K562 (cell line): Measurements from ENCODE around the gene CPED1. TPM values are rescaled to one million over a fixed set of nuclear protein-coding genes. Genes with fewer than 3 reads are reported as not detected.

Experiments
- DLX4 ChIP-seq: fragments of 250-450 bp; sonication (Bioruptor Pico); IDR thresholded peaks from 2 replicates; pipeline ENCODE4 v1.6.1; 2021; ENCODE audit warnings: mild to moderate bottlenecking
- FOXK2 ChIP-seq, 2 experiments: fragments of 450-650 bp; IDR thresholded peaks in 1 of 2; conservative IDR thresholded peaks in 1 of 2; 2 replicates each; pipeline ENCODE4 v1.6.1; 2016; ENCODE audit warnings: low read depth in 2 of 2, mild to moderate bottlenecking in 1 of 2
- MTA2 ChIP-seq: fragments of 450-650 bp; IDR thresholded peaks from 2 replicates; pipeline ENCODE4 v1.6.1; 2016; ENCODE audit warnings: low read depth
- MXI1 ChIP-seq: IDR thresholded peaks from 2 replicates; pipeline ENCODE4 v1.6.1; 2011; ENCODE audit warnings: low read depth, mild to moderate bottlenecking, improper control_type of control experiment, low read length
- NELFE ChIP-seq: IDR thresholded peaks from 2 replicates; pipeline ENCODE4 v1.6.1; 2011; ENCODE audit warnings: mild to moderate bottlenecking; ENCODE audit not compliant: insufficient read depth, insufficient read length
- NFE2 ChIP-seq: IDR thresholded peaks from 2 replicates; pipeline ENCODE4 v1.6.1; 2014; ENCODE audit warnings: antibody characterized with exemption, low read depth
- NR2C1 ChIP-seq, 2 experiments: fragments of 450-650 bp; IDR thresholded peaks; 2 replicates each; pipeline ENCODE4 v1.6.1; 2017; ENCODE audit warnings: mild to moderate bottlenecking in 2 of 2, antibody characterized with exemption in 1 of 2, inconsistent platforms in 1 of 2, missing compliant biosample characterization in 1 of 2, missing genetic modification characterization in 1 of 2
- POLR3G ChIP-seq: IDR thresholded peaks from 2 replicates; pipeline ENCODE4 v1.6.1; 2011; ENCODE audit not compliant: insufficient read length, insufficient replicate concordance; ENCODE audit errors: extremely low read depth
- ZC3H4 ChIP-seq: sonication (generic); formaldehyde crosslinking; IDR thresholded peaks from 2 replicates; pipeline ENCODE4 v1.9.0; 2021; ENCODE audit warnings: missing genetic modification reagents, borderline replicate concordance
- ZNF589 ChIP-seq: fragments of 200-800 bp; sonication (Bioruptor generic); IDR thresholded peaks from 2 replicates; pipeline ENCODE4 v1.6.1; 2016; ENCODE audit warnings: low read depth, missing genetic modification characterization, missing compliant biosample characterization
- ZNF668 ChIP-seq: fragments of 250-450 bp; sonication (Bioruptor Pico); IDR thresholded peaks from 2 replicates; pipeline ENCODE4 v1.8.0; 2022; ENCODE audit warnings: mild to moderate bottlenecking, inconsistent platforms
- ZNF699 ChIP-seq: fragments of 250-450 bp; sonication (Bioruptor Pico); IDR thresholded peaks from 2 replicates; pipeline ENCODE4 v1.8.0; 2021; ENCODE audit warnings: mild to moderate bottlenecking, moderate library complexity; ENCODE audit not compliant: insufficient replicate concordance
- ZNF79 ChIP-seq: fragments of 250-450 bp; sonication (Bioruptor Pico); IDR thresholded peaks from 2 replicates; pipeline ENCODE4 v1.4.0; 2020; ENCODE audit warnings: low read depth, mild to moderate bottlenecking, moderate library complexity
- polyA plus RNA-seq, 8 experiments: library from polyadenylated mRNA; depleted of rRNA in 4 of 8; stranded (reverse) in 5 of 8; unstranded in 3 of 8; fragments of >200 nt; fragmentation: Nextera tagmentation in 2 of 8; fragmentation: Illumina TruSeq in 1 of 8; extraction: Ambion mirVana in 2 of 8; extraction: Trizol in 1 of 8; gene quantifications; 2 replicates each; pipeline versions ENCODE4 v1.2.1 to v1.2.3, GENCODE V29; 2011 to 2014; ENCODE audit warnings: inconsistent platforms in 1 of 8, missing spikeins in 1 of 8
- total RNA-seq, 7 experiments: library from RNA; depleted of rRNA in 6 of 7; stranded (reverse); fragments of >200 nt in 6 of 7; fragmentation: Illumina TruSeq in 2 of 7; extraction: Trizol in 2 of 7; gene quantifications; 2 replicates each; pipeline versions ENCODE4 v1.2.1 to v1.2.3, GENCODE V29; 2011 to 2021; ENCODE audit warnings: low replicate concordance in 1 of 7
- TF ChIP-seq, protein P1 (sequence below): fragments of 200-600 bp; sonication (generic); IDR thresholded peaks from one replicate; pipeline ENCODE4 v1.6.1; 2012; ENCODE audit warnings: mild to moderate bottlenecking, low read depth, low read length, inconsistent platforms
- TF ChIP-seq, protein P2 (sequence below): fragments of 450-650 bp; IDR thresholded peaks from 2 replicates; pipeline ENCODE4 v1.6.1; 2016

Gene CPED1
- total and polyA plus RNA-seq, 9 of the 15 experiments (the other 6 are each of a cell fraction or from before 2014, with no cell fraction given) = 195 to 393 (median 290) TPM

DNA sequence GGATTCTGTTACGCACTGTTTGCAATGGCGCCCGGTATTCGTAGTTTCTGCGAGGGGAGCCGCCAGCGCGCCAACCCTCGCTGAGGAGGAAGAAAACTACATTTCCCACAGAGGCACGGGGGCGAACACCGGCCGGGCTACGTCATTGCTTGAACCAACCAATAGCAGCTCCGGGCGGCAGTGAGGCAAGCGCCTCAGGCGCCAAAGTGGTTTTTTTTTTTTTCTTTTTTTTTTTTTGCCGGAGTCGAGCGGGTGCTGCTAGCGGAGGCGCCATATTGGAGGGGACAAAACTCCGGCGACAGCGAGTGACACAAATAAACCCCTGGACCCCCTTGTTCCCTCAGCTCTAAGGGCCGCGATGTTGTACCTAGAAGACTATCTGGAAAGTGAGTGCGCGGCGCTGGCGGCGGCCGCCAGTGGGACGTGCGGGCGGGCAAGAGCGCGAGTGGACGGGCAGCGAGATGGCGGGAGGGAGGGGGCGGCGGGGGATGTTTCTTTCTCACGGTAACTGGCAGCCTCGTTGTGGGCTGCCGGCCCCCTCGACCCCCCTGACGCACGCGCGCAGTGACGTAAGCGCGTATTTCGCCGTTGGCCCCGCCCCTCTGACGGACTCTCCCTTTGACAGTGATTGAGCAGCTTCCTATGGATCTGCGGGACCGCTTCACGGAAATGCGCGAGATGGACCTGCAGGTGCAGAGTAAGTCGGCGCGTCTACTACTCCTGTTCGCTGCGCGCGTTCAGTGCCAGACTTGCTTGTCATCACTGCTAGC, 37.8 kb upstream of the CPED1 start, which contains the start of gene ING3 (continued):
- TF ChIP-seq, protein P1, sequence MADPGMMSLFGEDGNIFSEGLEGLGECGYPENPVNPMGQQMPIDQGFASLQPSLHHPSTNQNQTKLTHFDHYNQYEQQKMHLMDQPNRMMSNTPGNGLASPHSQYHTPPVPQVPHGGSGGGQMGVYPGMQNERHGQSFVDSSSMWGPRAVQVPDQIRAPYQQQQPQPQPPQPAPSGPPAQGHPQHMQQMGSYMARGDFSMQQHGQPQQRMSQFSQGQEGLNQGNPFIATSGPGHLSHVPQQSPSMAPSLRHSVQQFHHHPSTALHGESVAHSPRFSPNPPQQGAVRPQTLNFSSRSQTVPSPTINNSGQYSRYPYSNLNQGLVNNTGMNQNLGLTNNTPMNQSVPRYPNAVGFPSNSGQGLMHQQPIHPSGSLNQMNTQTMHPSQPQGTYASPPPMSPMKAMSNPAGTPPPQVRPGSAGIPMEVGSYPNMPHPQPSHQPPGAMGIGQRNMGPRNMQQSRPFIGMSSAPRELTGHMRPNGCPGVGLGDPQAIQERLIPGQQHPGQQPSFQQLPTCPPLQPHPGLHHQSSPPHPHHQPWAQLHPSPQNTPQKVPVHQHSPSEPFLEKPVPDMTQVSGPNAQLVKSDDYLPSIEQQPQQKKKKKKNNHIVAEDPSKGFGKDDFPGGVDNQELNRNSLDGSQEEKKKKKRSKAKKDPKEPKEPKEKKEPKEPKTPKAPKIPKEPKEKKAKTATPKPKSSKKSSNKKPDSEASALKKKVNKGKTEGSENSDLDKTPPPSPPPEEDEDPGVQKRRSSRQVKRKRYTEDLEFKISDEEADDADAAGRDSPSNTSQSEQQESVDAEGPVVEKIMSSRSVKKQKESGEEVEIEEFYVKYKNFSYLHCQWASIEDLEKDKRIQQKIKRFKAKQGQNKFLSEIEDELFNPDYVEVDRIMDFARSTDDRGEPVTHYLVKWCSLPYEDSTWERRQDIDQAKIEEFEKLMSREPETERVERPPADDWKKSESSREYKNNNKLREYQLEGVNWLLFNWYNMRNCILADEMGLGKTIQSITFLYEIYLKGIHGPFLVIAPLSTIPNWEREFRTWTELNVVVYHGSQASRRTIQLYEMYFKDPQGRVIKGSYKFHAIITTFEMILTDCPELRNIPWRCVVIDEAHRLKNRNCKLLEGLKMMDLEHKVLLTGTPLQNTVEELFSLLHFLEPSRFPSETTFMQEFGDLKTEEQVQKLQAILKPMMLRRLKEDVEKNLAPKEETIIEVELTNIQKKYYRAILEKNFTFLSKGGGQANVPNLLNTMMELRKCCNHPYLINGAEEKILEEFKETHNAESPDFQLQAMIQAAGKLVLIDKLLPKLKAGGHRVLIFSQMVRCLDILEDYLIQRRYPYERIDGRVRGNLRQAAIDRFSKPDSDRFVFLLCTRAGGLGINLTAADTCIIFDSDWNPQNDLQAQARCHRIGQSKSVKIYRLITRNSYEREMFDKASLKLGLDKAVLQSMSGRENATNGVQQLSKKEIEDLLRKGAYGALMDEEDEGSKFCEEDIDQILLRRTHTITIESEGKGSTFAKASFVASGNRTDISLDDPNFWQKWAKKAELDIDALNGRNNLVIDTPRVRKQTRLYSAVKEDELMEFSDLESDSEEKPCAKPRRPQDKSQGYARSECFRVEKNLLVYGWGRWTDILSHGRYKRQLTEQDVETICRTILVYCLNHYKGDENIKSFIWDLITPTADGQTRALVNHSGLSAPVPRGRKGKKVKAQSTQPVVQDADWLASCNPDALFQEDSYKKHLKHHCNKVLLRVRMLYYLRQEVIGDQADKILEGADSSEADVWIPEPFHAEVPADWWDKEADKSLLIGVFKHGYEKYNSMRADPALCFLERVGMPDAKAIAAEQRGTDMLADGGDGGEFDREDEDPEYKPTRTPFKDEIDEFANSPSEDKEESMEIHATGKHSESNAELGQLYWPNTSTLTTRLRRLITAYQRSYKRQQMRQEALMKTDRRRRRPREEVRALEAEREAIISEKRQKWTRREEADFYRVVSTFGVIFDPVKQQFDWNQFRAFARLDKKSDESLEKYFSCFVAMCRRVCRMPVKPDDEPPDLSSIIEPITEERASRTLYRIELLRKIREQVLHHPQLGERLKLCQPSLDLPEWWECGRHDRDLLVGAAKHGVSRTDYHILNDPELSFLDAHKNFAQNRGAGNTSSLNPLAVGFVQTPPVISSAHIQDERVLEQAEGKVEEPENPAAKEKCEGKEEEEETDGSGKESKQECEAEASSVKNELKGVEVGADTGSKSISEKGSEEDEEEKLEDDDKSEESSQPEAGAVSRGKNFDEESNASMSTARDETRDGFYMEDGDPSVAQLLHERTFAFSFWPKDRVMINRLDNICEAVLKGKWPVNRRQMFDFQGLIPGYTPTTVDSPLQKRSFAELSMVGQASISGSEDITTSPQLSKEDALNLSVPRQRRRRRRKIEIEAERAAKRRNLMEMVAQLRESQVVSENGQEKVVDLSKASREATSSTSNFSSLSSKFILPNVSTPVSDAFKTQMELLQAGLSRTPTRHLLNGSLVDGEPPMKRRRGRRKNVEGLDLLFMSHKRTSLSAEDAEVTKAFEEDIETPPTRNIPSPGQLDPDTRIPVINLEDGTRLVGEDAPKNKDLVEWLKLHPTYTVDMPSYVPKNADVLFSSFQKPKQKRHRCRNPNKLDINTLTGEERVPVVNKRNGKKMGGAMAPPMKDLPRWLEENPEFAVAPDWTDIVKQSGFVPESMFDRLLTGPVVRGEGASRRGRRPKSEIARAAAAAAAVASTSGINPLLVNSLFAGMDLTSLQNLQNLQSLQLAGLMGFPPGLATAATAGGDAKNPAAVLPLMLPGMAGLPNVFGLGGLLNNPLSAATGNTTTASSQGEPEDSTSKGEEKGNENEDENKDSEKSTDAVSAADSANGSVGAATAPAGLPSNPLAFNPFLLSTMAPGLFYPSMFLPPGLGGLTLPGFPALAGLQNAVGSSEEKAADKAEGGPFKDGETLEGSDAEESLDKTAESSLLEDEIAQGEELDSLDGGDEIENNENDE = no peak
- TF ChIP-seq ZNF668 (CRISPR knock-in tag) = no peak
- no peak for TF ChIP-seq POLR3G
- TF ChIP-seq NR2C1 (IDR thresholded peaks at IDR 0.05) = no peak
- TF ChIP-seq NR2C1 (tag; IDR thresholded peaks at IDR 0.05) = peak; percentile 72; the same call in 1 of the 2 replicates
- 0 out of 2 replicates have a peak, but pooled peaks have one; percentile 8 for TF ChIP-seq ZNF79
- no peak for TF ChIP-seq DLX4 (CRISPR knock-in tag)
- TF ChIP-seq FOXK2 (conservative IDR thresholded peaks at IDR 0.05 in 1 of 2, IDR thresholded peaks at IDR 0.05 in 1 of 2; ENCODE audit: low read depth in 2 of 2) = peak; percentile 67 to 97
- TF ChIP-seq MXI1 = peak; percentile 61; the same call in 1 of the 2 replicates
- TF ChIP-seq ZNF589 (CRISPR knock-in tag) = peak; percentile 95
- TF ChIP-seq NFE2 = peak; percentile 60
- TF ChIP-seq, protein P2, sequence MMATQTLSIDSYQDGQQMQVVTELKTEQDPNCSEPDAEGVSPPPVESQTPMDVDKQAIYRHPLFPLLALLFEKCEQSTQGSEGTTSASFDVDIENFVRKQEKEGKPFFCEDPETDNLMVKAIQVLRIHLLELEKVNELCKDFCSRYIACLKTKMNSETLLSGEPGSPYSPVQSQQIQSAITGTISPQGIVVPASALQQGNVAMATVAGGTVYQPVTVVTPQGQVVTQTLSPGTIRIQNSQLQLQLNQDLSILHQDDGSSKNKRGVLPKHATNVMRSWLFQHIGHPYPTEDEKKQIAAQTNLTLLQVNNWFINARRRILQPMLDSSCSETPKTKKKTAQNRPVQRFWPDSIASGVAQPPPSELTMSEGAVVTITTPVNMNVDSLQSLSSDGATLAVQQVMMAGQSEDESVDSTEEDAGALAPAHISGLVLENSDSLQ = peak; percentile 99
- TF ChIP-seq NELFE = no peak
- TF ChIP-seq ZNF699 (CRISPR knock-in tag) = no peak
- no peak for TF ChIP-seq ZC3H4 (CRISPR knock-in tag)
- no peak for TF ChIP-seq MTA2
